ENCODE results near the gene TOM1. TPM values are rescaled to one million over a fixed set of nuclear protein-coding genes. Genes with fewer than 3 reads are reported as not detected.

The TOM1 gene
- total and polyA plus RNA-seq, 2 of the 13 experiments (the other 11 are each of a cell fraction or from before 2014, with no cell fraction given), result 30.8 to 87.3 TPM

DNA sequence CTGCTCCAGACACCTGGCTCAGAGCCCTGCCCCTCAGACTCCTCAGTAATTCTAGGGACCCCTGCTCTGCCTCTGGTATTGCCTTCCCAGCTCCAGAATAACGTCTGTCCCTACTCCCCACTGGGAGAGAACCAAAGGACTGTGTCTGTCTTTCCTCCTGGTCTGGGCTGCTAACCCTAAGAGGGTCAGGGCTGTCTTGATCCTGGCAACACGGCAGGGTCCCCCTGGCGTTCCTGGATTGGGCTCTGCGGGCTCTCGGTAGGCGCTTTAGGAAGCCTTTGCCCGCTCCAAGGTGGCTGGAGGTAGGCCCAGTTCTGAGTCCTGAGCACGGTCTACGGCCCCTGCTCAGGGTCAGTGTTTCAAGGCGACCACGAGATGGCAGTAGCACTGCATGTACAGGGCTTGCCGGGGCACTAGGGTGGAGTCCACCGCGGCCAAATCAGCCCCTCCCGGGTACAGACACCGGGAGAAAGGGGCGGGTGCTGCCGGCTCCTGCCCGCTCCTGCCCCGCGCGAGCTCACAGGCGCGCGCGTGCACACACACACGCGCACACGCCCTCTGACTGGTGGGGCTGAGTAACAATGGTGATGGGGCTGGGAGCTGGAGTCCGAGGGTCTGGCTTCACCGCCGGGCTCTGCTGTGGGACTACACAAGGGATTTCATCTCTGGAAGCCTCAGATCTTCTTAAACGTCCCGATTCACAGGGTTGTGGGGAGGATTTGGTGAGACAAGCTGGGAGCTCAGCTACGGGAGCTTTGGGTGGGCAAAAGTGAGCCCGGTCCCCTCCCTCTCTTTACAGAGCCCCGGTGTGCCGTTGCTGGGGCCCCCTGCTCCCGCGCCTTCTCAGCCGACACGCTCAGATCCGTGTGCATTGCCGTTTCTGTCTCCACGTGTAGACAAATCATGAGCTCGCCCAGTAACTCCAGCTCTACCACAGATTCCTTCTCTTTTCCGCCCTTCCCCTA is 51.1 kb downstream of the TOM1 start (continued):
- TF ChIP-seq, protein P1, sequence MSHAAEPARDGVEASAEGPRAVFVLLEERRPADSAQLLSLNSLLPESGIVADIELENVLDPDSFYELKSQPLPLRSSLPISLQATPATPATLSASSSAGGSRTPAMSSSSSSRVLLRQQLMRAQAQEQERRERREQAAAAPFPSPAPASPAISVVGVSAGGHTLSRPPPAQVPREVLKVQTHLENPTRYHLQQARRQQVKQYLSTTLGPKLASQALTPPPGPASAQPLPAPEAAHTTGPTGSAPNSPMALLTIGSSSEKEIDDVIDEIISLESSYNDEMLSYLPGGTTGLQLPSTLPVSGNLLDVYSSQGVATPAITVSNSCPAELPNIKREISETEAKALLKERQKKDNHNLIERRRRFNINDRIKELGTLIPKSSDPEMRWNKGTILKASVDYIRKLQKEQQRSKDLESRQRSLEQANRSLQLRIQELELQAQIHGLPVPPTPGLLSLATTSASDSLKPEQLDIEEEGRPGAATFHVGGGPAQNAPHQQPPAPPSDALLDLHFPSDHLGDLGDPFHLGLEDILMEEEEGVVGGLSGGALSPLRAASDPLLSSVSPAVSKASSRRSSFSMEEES (CRISPR knock-in tag; IDR thresholded peaks at IDR 0.05), result no peak
- TF ChIP-seq, protein P2, sequence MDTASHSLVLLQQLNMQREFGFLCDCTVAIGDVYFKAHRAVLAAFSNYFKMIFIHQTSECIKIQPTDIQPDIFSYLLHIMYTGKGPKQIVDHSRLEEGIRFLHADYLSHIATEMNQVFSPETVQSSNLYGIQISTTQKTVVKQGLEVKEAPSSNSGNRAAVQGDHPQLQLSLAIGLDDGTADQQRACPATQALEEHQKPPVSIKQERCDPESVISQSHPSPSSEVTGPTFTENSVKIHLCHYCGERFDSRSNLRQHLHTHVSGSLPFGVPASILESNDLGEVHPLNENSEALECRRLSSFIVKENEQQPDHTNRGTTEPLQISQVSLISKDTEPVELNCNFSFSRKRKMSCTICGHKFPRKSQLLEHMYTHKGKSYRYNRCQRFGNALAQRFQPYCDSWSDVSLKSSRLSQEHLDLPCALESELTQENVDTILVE (CRISPR knock-in tag; IDR thresholded peaks at IDR 0.05), result no peak
- TF ChIP-seq MEIS2 (CRISPR knock-in tag; IDR thresholded peaks at IDR 0.05) (no peak), ZNF672 (CRISPR knock-in tag; IDR thresholded peaks at IDR 0.05) (no peak), ZNF224 (CRISPR knock-in tag; IDR thresholded peaks at IDR 0.05) (no peak), ZNF33A (CRISPR knock-in tag; IDR thresholded peaks at IDR 0.05; ENCODE audit: borderline replicate concordance) (no peak), IRX3 (CRISPR knock-in tag; IDR thresholded peaks at IDR 0.05; ENCODE audit: borderline replicate concordance, low read depth) (no peak), RAD51 (IDR thresholded peaks at IDR 0.05; ENCODE audit: borderline replicate concordance) (no peak), ZNF782 (CRISPR knock-in tag; IDR thresholded peaks at IDR 0.05; ENCODE audit: borderline replicate concordance) (no peak), RXRB (CRISPR knock-in tag; IDR thresholded peaks at IDR 0.05; ENCODE audit: borderline replicate concordance) (peak; percentile 64; the same call in 1 of the 2 replicates)
- TF ChIP-seq, protein P3, sequence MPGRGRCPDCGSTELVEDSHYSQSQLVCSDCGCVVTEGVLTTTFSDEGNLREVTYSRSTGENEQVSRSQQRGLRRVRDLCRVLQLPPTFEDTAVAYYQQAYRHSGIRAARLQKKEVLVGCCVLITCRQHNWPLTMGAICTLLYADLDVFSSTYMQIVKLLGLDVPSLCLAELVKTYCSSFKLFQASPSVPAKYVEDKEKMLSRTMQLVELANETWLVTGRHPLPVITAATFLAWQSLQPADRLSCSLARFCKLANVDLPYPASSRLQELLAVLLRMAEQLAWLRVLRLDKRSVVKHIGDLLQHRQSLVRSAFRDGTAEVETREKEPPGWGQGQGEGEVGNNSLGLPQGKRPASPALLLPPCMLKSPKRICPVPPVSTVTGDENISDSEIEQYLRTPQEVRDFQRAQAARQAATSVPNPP (CRISPR knock-in tag; IDR thresholded peaks at IDR 0.05), result no peak
- TF ChIP-seq, protein P4, sequence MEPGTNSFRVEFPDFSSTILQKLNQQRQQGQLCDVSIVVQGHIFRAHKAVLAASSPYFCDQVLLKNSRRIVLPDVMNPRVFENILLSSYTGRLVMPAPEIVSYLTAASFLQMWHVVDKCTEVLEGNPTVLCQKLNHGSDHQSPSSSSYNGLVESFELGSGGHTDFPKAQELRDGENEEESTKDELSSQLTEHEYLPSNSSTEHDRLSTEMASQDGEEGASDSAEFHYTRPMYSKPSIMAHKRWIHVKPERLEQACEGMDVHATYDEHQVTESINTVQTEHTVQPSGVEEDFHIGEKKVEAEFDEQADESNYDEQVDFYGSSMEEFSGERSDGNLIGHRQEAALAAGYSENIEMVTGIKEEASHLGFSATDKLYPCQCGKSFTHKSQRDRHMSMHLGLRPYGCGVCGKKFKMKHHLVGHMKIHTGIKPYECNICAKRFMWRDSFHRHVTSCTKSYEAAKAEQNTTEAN (CRISPR knock-in tag; conservative IDR thresholded peaks at IDR 0.05), result peak; percentile 84
- TF ChIP-seq, protein P5, sequence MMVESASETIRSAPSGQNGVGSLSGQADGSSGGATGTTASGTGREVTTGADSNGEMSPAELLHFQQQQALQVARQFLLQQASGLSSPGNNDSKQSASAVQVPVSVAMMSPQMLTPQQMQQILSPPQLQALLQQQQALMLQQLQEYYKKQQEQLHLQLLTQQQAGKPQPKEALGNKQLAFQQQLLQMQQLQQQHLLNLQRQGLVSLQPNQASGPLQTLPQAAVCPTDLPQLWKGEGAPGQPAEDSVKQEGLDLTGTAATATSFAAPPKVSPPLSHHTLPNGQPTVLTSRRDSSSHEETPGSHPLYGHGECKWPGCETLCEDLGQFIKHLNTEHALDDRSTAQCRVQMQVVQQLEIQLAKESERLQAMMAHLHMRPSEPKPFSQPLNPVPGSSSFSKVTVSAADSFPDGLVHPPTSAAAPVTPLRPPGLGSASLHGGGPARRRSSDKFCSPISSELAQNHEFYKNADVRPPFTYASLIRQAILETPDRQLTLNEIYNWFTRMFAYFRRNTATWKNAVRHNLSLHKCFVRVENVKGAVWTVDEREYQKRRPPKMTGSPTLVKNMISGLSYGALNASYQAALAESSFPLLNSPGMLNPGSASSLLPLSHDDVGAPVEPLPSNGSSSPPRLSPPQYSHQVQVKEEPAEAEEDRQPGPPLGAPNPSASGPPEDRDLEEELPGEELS (CRISPR knock-in tag; IDR thresholded peaks at IDR 0.05), result peak; percentile 48; the same call in 1 of the 2 replicates
- TF ChIP-seq, protein P6, sequence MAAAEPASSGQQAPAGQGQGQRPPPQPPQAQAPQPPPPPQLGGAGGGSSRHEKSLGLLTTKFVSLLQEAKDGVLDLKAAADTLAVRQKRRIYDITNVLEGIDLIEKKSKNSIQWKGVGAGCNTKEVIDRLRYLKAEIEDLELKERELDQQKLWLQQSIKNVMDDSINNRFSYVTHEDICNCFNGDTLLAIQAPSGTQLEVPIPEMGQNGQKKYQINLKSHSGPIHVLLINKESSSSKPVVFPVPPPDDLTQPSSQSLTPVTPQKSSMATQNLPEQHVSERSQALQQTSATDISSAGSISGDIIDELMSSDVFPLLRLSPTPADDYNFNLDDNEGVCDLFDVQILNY (CRISPR knock-in tag; conservative IDR thresholded peaks at IDR 0.05), result no peak
- TF ChIP-seq, protein P7, sequence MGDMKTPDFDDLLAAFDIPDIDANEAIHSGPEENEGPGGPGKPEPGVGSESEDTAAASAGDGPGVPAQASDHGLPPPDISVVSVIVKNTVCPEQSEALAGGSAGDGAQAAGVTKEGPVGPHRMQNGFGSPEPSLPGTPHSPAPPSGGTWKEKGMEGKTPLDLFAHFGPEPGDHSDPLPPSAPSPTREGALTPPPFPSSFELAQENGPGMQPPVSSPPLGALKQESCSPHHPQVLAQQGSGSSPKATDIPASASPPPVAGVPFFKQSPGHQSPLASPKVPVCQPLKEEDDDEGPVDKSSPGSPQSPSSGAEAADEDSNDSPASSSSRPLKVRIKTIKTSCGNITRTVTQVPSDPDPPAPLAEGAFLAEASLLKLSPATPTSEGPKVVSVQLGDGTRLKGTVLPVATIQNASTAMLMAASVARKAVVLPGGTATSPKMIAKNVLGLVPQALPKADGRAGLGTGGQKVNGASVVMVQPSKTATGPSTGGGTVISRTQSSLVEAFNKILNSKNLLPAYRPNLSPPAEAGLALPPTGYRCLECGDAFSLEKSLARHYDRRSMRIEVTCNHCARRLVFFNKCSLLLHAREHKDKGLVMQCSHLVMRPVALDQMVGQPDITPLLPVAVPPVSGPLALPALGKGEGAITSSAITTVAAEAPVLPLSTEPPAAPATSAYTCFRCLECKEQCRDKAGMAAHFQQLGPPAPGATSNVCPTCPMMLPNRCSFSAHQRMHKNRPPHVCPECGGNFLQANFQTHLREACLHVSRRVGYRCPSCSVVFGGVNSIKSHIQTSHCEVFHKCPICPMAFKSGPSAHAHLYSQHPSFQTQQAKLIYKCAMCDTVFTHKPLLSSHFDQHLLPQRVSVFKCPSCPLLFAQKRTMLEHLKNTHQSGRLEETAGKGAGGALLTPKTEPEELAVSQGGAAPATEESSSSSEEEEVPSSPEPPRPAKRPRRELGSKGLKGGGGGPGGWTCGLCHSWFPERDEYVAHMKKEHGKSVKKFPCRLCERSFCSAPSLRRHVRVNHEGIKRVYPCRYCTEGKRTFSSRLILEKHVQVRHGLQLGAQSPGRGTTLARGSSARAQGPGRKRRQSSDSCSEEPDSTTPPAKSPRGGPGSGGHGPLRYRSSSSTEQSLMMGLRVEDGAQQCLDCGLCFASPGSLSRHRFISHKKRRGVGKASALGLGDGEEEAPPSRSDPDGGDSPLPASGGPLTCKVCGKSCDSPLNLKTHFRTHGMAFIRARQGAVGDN (CRISPR knock-in tag; IDR thresholded peaks at IDR 0.05), result peak; percentile 80
